ENCODE data around the gene OSBPL10.

DNA sequence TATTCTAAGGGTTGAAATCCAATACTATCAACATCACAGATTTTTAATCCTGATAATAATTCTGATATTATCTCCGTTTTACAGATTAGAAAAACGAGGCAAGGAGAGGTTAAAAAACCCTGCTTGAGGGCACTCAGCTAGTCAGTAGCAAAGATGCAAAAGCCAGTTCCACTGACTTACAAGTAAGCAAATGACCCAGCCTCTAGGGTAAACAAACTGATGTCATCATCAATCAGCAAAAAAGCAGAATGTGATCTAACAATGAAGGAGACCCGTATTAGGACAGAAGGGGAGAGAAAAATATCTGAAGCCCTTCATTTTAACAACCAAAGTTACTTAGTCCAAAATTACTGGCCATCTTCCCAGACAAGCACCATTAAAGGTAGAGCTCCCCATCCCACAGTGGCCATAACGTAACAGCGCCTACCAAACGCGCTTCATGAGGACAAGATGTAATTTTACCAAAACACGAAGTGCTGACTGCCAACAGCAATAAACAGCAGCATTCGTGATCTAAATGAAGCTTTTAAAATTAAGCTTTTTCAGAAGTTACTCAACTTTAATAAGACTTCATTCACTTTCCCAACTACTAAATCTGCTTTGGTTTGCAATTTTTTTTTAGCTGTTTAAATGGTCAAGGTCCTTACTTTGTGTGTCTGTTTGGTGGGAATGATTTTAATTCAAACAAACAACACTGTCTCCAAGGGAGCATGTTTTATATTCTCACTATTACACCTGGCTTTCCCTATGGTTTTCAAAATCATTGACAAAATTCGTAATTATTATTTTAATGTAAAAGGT, 176.6 kb downstream of the OSBPL10 start:
- no peak for TF ChIP-seq RFX5 (IDR thresholded peaks at IDR 0.05; ENCODE audit: borderline replicate concordance, low read depth, low read length)
- TF ChIP-seq, protein P1, sequence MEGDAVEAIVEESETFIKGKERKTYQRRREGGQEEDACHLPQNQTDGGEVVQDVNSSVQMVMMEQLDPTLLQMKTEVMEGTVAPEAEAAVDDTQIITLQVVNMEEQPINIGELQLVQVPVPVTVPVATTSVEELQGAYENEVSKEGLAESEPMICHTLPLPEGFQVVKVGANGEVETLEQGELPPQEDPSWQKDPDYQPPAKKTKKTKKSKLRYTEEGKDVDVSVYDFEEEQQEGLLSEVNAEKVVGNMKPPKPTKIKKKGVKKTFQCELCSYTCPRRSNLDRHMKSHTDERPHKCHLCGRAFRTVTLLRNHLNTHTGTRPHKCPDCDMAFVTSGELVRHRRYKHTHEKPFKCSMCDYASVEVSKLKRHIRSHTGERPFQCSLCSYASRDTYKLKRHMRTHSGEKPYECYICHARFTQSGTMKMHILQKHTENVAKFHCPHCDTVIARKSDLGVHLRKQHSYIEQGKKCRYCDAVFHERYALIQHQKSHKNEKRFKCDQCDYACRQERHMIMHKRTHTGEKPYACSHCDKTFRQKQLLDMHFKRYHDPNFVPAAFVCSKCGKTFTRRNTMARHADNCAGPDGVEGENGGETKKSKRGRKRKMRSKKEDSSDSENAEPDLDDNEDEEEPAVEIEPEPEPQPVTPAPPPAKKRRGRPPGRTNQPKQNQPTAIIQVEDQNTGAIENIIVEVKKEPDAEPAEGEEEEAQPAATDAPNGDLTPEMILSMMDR (IDR thresholded peaks at IDR 0.05; ENCODE audit: control extremely low read depth in 1 of 3, insufficient read depth in 1 of 3, low read depth in 1 of 3, low read length in 3 of 3), result no peak
- TF ChIP-seq, protein P2, sequence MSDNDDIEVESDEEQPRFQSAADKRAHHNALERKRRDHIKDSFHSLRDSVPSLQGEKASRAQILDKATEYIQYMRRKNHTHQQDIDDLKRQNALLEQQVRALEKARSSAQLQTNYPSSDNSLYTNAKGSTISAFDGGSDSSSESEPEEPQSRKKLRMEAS (IDR thresholded peaks at IDR 0.05), result no peak
- TF ChIP-seq POLR2A (IDR thresholded peaks at IDR 0.05; ENCODE audit: control extremely low read depth in 1 of 2, low read depth in 2 of 2, low read length in 2 of 2), result no peak
- TF ChIP-seq ASH2L (IDR thresholded peaks at IDR 0.05; ENCODE audit: low read length), result no peak
- no peak for TF ChIP-seq GABPA (IDR thresholded peaks at IDR 0.05; ENCODE audit: borderline replicate concordance, insufficient read depth, low read length)
- TF ChIP-seq YY1 (IDR thresholded peaks at IDR 0.05; ENCODE audit: low read depth, low read length), result no peak
- TF ChIP-seq TAF1 (IDR thresholded peaks at IDR 0.05; ENCODE audit: low read depth, low read length), result no peak
- no peak for TF ChIP-seq RXRA (IDR thresholded peaks at IDR 0.05; ENCODE audit: insufficient read depth, low read depth, low read length)
- TF ChIP-seq EZH2 (IDR thresholded peaks at IDR 0.05; ENCODE audit: low read depth, low read length, severe bottlenecking), result no peak
